ENCODE measurements around the gene AGPAT4. TPM values are rescaled to one million over a fixed set of nuclear protein-coding genes. Genes with fewer than 3 reads are reported as not detected.

Gene AGPAT4
- polyA plus RNA-seq, 2 of the 4 experiments (the other 2 are of a cell fraction), result 2.1 to 3.7 TPM

DNA sequence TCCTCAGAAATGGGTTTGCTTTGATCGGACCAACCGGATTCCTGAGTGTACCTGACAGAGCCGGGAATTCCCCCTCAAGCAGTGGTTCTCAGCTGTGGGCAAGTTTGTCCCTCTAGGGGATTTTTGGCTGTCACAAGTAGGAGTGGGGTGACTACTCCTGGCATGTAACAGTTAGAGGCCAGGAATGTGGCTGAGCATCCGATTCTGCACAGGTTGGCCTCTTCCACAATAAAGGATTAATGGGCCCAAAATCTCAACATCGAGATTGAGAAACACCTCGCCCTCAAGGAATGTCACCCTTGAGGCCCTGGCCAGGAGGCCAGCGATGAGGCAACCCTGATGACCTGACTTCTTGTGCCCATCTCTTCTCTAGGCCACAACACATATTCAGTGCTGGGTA lies 7.9 kb downstream of the AGPAT4 start:
- no peak for DNase-seq (ENCODE audit: low read depth in 1 of 2, low spot score in 1 of 2)
- ChIA-PET CTCF (no interaction called here), POLR2A (no interaction called here)
- H3K27ac ChIP-seq, result no peak overlapping the region
- 67% methylated on average over 6 of the region's 7 CpGs for WGBS (ENCODE audit: missing lambda C conversion rate)
- H3K4me3 ChIP-seq, result no peak overlapping the region
- TF ChIP-seq, protein P1, sequence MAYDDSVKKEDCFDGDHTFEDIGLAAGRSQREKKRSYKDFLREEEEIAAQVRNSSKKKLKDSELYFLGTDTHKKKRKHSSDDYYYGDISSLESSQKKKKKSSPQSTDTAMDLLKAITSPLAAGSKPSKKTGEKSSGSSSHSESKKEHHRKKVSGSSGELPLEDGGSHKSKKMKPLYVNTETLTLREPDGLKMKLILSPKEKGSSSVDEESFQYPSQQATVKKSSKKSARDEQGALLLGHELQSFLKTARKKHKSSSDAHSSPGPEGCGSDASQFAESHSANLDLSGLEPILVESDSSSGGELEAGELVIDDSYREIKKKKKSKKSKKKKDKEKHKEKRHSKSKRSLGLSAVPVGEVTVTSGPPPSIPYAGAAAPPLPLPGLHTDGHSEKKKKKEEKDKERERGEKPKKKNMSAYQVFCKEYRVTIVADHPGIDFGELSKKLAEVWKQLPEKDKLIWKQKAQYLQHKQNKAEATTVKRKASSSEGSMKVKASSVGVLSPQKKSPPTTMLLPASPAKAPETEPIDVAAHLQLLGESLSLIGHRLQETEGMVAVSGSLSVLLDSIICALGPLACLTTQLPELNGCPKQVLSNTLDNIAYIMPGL (CRISPR knock-in tag; IDR thresholded peaks at IDR 0.05; ENCODE audit: borderline replicate concordance), result no peak
- no peak for ATAC-seq
- H3K9me3 ChIP-seq, result no peaks in the 10 kb centered on the region
- no peak for FAIRE-seq
- no peak overlapping the region for H3K4me2 ChIP-seq
- no peaks in the 10 kb centered on the region for H3K4me1 ChIP-seq

DNA sequence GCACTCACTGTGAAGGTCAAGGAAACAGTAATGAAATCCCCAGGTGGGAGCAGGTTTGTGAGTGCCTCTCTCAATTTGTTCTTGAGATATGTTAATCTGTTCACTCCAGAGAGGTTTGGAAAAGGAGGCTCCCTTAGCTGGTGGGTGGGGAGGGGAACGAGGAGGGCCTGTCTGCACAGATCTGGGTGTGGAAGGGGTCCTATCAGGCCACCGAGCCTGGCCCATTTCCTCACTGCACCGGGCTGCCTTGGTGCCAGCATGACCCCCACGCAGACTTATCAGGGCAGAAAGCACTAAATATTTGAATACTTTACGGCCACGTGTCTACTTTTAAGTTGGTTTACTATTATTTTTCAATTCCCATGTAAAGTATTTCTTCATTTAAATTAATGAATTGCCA lies 8.3 kb downstream of the AGPAT4 start:
- no peak for ATAC-seq
- H3K9me3 ChIP-seq, result no peaks in the 10 kb centered on the region
- 77% methylated on average over 6 of the region's 6 CpGs for WGBS (ENCODE audit: missing lambda C conversion rate)
- ChIA-PET CTCF (no interaction called here), POLR2A (no interaction called here)
- FAIRE-seq, result no peak
- H3K4me1 ChIP-seq, result no peaks in the 10 kb centered on the region
- no peak for DNase-seq (ENCODE audit: low read depth in 1 of 2, low spot score in 1 of 2)
- no peak overlapping the region for H3K4me3 ChIP-seq
- no peak overlapping the region for H3K27ac ChIP-seq
- H3K4me2 ChIP-seq, result no peak overlapping the region
- TF ChIP-seq ZNF302 (CRISPR knock-in tag; IDR thresholded peaks at IDR 0.05) (no peak), PHF8 (IDR thresholded peaks at IDR 0.05; ENCODE audit: borderline replicate concordance, low read depth) (no peak), HOXB13 (CRISPR knock-in tag; IDR thresholded peaks at IDR 0.05; ENCODE audit: low read depth) (no peak), CHD4 (IDR thresholded peaks at IDR 0.05; ENCODE audit: borderline replicate concordance) (no peak), TP53 (CRISPR knock-in tag; IDR thresholded peaks at IDR 0.05) (no peak), RCOR1 (IDR thresholded peaks at IDR 0.05; ENCODE audit: low read depth, low read length) (no peak)
- TF ChIP-seq, protein P2, sequence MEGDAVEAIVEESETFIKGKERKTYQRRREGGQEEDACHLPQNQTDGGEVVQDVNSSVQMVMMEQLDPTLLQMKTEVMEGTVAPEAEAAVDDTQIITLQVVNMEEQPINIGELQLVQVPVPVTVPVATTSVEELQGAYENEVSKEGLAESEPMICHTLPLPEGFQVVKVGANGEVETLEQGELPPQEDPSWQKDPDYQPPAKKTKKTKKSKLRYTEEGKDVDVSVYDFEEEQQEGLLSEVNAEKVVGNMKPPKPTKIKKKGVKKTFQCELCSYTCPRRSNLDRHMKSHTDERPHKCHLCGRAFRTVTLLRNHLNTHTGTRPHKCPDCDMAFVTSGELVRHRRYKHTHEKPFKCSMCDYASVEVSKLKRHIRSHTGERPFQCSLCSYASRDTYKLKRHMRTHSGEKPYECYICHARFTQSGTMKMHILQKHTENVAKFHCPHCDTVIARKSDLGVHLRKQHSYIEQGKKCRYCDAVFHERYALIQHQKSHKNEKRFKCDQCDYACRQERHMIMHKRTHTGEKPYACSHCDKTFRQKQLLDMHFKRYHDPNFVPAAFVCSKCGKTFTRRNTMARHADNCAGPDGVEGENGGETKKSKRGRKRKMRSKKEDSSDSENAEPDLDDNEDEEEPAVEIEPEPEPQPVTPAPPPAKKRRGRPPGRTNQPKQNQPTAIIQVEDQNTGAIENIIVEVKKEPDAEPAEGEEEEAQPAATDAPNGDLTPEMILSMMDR (IDR thresholded peaks at IDR 0.05), result no peak
- TF ChIP-seq, protein P3, sequence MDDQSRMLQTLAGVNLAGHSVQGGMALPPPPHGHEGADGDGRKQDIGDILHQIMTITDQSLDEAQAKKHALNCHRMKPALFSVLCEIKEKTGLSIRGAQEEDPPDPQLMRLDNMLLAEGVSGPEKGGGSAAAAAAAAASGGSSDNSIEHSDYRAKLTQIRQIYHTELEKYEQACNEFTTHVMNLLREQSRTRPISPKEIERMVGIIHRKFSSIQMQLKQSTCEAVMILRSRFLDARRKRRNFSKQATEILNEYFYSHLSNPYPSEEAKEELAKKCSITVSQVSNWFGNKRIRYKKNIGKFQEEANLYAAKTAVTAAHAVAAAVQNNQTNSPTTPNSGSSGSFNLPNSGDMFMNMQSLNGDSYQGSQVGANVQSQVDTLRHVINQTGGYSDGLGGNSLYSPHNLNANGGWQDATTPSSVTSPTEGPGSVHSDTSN (IDR thresholded peaks at IDR 0.05), result no peak

DNA sequence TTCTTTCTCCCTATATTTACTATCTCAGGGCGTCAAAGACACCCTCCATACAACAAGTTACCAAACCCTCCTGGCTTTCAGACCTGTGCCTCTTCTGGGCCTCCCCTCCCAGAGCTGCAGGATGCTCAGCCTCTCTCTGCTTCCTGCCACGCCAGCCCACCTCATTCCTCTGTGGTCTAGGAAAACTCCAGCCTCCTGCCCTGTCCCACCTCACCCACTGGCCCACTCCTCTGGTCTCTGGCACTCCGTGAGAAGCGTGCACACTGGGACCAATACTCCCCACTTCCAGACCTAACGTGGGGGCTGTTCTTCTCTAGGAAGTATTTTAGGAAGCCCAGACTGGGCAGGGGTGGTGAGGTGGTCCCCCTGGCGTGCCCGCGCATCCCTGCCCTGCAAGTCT lies 9.7 kb downstream of the AGPAT4 start:
- TF ChIP-seq POLR2AphosphoS2 (conservative IDR thresholded peaks at IDR 0.05; ENCODE audit: low read length) (no peak), CBX8 (IDR thresholded peaks at IDR 0.05) (no peak), HOXB13 (CRISPR knock-in tag; IDR thresholded peaks at IDR 0.05; ENCODE audit: low read depth) (no peak), ESRRA (IDR thresholded peaks at IDR 0.05; ENCODE audit: borderline replicate concordance, low read length) (no peak), RFX5 (IDR thresholded peaks at IDR 0.05) (no peak), HOXB5 (CRISPR knock-in tag; IDR thresholded peaks at IDR 0.05) (no peak), BHLHE40 (IDR thresholded peaks at IDR 0.05; ENCODE audit: low read depth, low read length) (no peak), POLR2A (IDR thresholded peaks at IDR 0.05; ENCODE audit: low read length) (no peak), EHMT2 (IDR thresholded peaks at IDR 0.05; ENCODE audit: low read depth) (no peak), FOSL2 (IDR thresholded peaks at IDR 0.05) (no peak), FOSL2 (CRISPR knock-in tag; IDR thresholded peaks at IDR 0.05) (no peak), FOSB (CRISPR knock-in tag; IDR thresholded peaks at IDR 0.05) (no peak), TFCP2L1 (CRISPR knock-in tag; IDR thresholded peaks at IDR 0.05) (no peak), EP300 (IDR thresholded peaks at IDR 0.05) (no peak), SMC3 (IDR thresholded peaks at IDR 0.05) (no peak), CEBPB (IDR thresholded peaks at IDR 0.05) (no peak)
- TF ChIP-seq, protein P4, sequence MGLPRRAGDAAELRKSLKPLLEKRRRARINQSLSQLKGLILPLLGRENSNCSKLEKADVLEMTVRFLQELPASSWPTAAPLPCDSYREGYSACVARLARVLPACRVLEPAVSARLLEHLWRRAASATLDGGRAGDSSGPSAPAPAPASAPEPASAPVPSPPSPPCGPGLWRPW (IDR thresholded peaks at IDR 0.05), result no peak
- TF ChIP-seq, protein P5, sequence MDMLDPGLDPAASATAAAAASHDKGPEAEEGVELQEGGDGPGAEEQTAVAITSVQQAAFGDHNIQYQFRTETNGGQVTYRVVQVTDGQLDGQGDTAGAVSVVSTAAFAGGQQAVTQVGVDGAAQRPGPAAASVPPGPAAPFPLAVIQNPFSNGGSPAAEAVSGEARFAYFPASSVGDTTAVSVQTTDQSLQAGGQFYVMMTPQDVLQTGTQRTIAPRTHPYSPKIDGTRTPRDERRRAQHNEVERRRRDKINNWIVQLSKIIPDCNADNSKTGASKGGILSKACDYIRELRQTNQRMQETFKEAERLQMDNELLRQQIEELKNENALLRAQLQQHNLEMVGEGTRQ (IDR thresholded peaks at IDR 0.05), result no peak
- TF ChIP-seq, protein P6, sequence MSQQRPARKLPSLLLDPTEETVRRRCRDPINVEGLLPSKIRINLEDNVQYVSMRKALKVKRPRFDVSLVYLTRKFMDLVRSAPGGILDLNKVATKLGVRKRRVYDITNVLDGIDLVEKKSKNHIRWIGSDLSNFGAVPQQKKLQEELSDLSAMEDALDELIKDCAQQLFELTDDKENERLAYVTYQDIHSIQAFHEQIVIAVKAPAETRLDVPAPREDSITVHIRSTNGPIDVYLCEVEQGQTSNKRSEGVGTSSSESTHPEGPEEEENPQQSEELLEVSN (IDR thresholded peaks at IDR 0.05; ENCODE audit: borderline replicate concordance, low read depth), result no peak
- TF ChIP-seq, protein P7, sequence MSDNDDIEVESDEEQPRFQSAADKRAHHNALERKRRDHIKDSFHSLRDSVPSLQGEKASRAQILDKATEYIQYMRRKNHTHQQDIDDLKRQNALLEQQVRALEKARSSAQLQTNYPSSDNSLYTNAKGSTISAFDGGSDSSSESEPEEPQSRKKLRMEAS (IDR thresholded peaks at IDR 0.05), result no peak
- H3K4me2 ChIP-seq, result no peak overlapping the region
- POLR2A ChIA-PET, result no interaction called here
- no peak for FAIRE-seq
- 88% methylated on average over 5 of the region's 8 CpGs for WGBS (ENCODE audit: missing lambda C conversion rate)
- no peaks in the 10 kb centered on the region for H3K4me1 ChIP-seq
- no peaks in the 10 kb centered on the region for H3K9me3 ChIP-seq
- H3K4me3 ChIP-seq, result no peak overlapping the region
- ATAC-seq, result no peak
- DNase-seq (ENCODE audit: low read depth in 1 of 2, low spot score in 1 of 2), result no peak
- CTCF ChIA-PET, result no interaction called here
- H3K27ac ChIP-seq, result no peak overlapping the region

Measured in A549 (cell line).